GM12874 (cell line): ENCODE data around the gene F12.

Source experiments
- CTCF ChIP-seq: IDR thresholded peaks from 2 replicates; pipeline ENCODE4 v1.5.1; 2011; ENCODE audit warnings: low read depth, mild to moderate bottlenecking, control low read depth, low read length, moderate library complexity; ENCODE audit not compliant: insufficient read depth

Gene F12

GRCh38 chr5:177409043-177409801 lies at the start of gene F12:
TSS of gene F12 (minus strand) at chr5:177409564. CDS start at chr5:177409527, 37 bp downstream.
- TF ChIP-seq CTCF, result no peak

DNA sequence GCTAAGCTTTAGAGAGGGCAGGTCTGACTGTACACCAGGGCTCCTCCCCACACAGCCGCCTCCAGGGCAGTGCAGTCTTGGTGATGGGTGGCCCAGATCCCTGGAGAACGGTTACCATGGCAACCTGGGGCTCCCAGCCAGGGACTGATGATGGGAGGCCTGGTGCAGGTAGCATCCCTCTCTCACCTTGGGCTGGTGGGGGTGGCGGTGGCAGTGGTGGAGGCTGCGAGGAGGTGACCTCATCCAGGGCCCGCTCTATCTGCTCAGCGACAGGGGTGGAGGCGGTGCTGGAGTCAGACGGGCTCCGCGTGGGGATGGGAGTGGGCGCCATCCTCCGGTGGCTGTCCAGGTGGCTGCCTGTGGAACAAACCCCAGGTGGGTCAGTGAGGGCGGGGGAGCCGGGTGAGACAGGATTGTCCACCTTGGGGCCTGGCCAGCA lies 49.6 kb upstream of the F12 start:
- TF ChIP-seq CTCF, result no peak

DNA sequence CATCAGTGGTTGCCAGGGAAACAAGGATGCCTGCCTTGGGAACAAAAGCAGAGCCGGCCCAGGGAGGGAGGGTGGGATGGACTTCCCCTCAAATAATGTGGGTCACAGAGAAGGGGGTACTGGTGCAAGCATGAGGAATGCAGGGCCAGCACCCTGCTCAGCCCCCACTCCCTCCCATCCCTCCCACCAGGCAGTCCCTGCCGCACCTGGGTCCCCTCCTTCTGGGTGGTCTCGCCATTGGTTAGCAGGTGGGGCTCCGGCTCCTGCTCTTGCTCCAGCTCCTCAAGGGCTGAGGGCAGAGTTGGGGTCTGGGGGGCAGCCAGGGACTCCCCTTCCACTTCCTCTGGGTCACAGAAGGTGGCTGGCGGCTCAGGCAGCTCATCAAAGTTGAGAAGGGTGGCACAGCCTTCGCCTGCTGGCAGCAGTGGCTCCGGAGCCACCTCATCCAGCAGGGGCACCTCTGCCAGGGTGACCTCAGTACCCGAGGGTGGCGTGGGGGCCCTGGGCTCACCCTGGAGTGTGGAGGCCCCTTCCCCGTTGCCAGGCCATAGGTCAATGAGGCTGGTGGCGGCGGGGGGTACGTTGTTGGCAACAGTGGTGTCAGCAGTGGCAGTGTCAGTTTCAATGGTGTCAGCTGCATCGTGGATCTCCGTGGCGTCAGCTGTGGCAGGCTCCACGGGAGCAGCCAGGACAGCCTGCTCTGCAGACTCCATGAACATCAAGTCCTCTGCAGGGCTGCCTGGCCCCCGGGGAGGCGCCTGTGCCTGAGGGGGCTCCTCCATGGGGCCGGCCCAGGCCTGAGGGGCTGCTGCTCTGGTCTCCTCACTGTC lies 48.7 kb upstream of the F12 start:
- no peak for TF ChIP-seq CTCF

GRCh38 chr5:177456976-177457851 lies 47.9 kb upstream of the F12 start:
- TF ChIP-seq CTCF, result peak; percentile 65; the same call in 1 of the 2 replicates

DNA sequence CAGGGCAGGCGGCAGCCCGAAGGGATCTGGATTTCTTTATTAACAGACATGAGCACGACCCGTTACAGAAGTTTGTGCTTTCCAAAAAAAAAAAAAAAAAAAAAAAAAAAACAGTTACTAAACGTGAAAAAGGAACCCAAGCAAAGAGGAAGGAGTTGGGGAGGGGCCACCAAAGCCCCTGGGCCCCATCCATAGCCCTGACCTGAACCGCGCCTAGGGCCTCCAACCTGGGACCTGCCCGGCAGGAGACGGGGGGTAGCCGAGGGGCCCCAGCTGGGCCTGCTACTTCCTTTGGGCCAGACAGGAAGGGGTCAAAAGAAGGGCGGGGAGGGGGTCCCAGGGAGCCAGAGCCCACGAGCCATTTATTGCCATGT lies 47.2 kb upstream of the F12 start:
- TF ChIP-seq CTCF, result no peak

DNA sequence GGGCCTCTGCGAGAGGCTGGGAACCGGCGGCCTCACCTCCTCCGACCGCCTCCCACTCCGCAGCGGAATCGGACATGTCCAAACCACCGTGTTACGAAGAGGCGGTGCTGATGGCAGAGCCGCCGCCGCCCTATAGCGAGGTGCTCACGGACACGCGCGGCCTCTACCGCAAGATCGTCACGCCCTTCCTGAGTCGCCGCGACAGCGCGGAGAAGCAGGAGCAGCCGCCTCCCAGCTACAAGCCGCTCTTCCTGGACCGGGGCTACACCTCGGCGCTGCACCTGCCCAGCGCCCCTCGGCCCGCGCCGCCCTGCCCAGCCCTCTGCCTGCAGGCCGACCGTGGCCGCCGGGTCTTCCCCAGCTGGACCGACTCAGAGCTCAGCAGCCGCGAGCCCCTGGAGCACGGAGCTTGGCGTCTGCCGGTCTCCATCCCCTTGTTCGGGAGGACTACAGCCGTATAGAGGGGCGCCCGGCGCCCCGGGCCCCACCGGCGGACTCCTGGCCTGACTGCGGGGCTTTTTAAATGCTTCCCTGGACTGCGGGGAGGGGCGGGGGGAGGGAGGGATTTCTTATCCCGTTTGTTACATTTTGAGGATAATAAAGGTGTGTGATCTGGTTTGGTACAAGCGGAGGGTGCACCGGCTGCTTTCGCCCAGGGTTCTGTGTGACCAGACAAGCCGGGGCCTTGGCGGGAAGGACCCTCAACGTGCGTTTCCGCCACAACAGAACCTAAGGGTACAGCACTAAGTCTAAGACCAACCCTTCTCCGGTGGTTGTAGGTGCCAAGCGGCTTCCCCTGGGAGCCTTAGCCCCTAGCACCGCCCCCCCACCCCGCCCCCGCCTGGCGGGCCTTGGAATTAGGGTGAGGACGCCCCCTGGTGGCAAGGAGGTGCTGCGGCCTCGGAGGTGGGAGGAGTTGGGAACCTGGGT lies 46.6 kb upstream of the F12 start:
- TF ChIP-seq CTCF, result peak; percentile 94
